Measurements from ENCODE around the gene SGCD. TPM values are rescaled to one million over a fixed set of nuclear protein-coding genes. Genes with fewer than 3 reads are reported as not detected.

SGCD gene
- total RNA-seq (10 to 100 TPM; 10.4 to 15.5 TPM), polyA plus RNA-seq (ENCODE audit: insufficient read length in 6 of 6) (10 to 100 TPM; 10.8 to 15.8 (median 12.5) TPM)
- long read RNA-seq, donor 1, transcript SGCD-201 (9 exons, 1,606 nt): major isoform, 5 of 5 reads
- long read RNA-seq, donor 1, partial matches to known transcripts: 0 of 5 reads
- long read RNA-seq, donor 1, other reads (novel, unspliced or antisense): 0 of 5 reads
- long read RNA-seq, donor 2, partial matches to known transcripts: 0 of 4 reads
- long read RNA-seq, donor 2, other reads (novel, unspliced or antisense): 0 of 4 reads
- long read RNA-seq, donor 3, partial matches to known transcripts: 0 of 2 reads
- long read RNA-seq, donor 3, other reads (novel, unspliced or antisense): 0 of 2 reads
- long read RNA-seq, donor 4, partial matches to known transcripts: 2 of 4 reads
- long read RNA-seq, donor 4, other reads (novel, unspliced or antisense): 2 of 4 reads
- long read RNA-seq, donor 5, partial matches to known transcripts: 0 of 1 reads
- long read RNA-seq, donor 5, other reads (novel, unspliced or antisense): 0 of 1 reads
- long read RNA-seq, donor 6, full-length matches to known transcripts: 3 of 3 reads
- long read RNA-seq, donor 6, partial matches to known transcripts: 0 of 3 reads
- long read RNA-seq, donor 6, other reads (novel, unspliced or antisense): 0 of 3 reads
- long read RNA-seq, donor 7, full-length matches to known transcripts: 2 of 2 reads
- long read RNA-seq, donor 7, partial matches to known transcripts: 0 of 2 reads
- long read RNA-seq, donor 7, other reads (novel, unspliced or antisense): 0 of 2 reads
- long read RNA-seq, donor 8, partial matches to known transcripts: 0 of 1 reads
- long read RNA-seq, donor 8, other reads (novel, unspliced or antisense): 0 of 1 reads
- long read RNA-seq, donor 9: 0 reads
- long read RNA-seq, donor 10, partial matches to known transcripts: 2 of 3 reads
- long read RNA-seq, donor 10, other reads (novel, unspliced or antisense): 1 of 3 reads
- long read RNA-seq, donor 11, partial matches to known transcripts: 0 of 2 reads
- long read RNA-seq, donor 11, other reads (novel, unspliced or antisense): 0 of 2 reads
- long read RNA-seq, donor 12, full-length matches to known transcripts: 2 of 2 reads
- long read RNA-seq, donor 12, partial matches to known transcripts: 0 of 2 reads
- long read RNA-seq, donor 12, other reads (novel, unspliced or antisense): 0 of 2 reads

GRCh38 chr5:156326718-156327259 is at the start of gene SGCD:
TSS of gene SGCD (plus strand) at chr5:156327164.
- intact Hi-C loops (cut with DNase I): no loop called here

GRCh38 chr5:156277290-156277689 is 49.7 kb upstream of the SGCD start:
- DNase-seq (no peak), ATAC-seq (no peak)
- Histone ChIP-seq H3K9me3 (no peaks in the 10 kb centered on the region), H3K36me3 (no peaks in the 10 kb centered on the region), H3K27me3 (no peaks in the 10 kb centered on the region), H3K4me3 (no peak overlapping the region), H3K4me1 (no peaks in the 10 kb centered on the region), H3K27ac (no peak overlapping the region)
- no peak for TF ChIP-seq CTCF (IDR thresholded peaks at IDR 0.05)
- intact Hi-C loops (cut with DNase I): no loop called here

More at GRCh38 chr5:156326718-156327259, at the start of gene SGCD:
- Histone ChIP-seq H3K27ac (peak within 1 kb of the TSS; percentile 9 to 71), H3K4me3 (peak within 1 kb of the TSS; percentile 3 to 23), H3K27me3 (no peaks in the 10 kb centered on the region), H3K36me3 (no peaks in the 10 kb centered on the region), H3K4me1 (no peaks in the 10 kb centered on the region), H3K9me3 (no peaks in the 10 kb centered on the region)
- DNase-seq (peak; percentile 61 to 73 (median 70)), ATAC-seq (peak; percentile 92)
- no peak for TF ChIP-seq CTCF (IDR thresholded peaks at IDR 0.05)

GRCh38 chr5:156295431-156295830 is 31.5 kb upstream of the SGCD start:
- DNase-seq (no peak), ATAC-seq (no peak)
- TF ChIP-seq CTCF (IDR thresholded peaks at IDR 0.05): no peak
- Histone ChIP-seq H3K27ac (no peak overlapping the region), H3K4me1 (no peaks in the 10 kb centered on the region), H3K4me3 (no peak overlapping the region), H3K36me3 (no peaks in the 10 kb centered on the region), H3K27me3 (no peaks in the 10 kb centered on the region), H3K9me3 (peaks cover 0 to 3% of the 10 kb centered on the region in 2 donors)
- intact Hi-C loops (cut with DNase I): no loop called here

- intact Hi-C loops (cut with DNase I): no loop called here
- H3K27ac ChIP-seq: no peak overlapping the region
- H3K4me3 ChIP-seq: no peak overlapping the region
- H3K27me3 ChIP-seq: no peaks in the 10 kb centered on the region
- TF ChIP-seq CTCF (IDR thresholded peaks at IDR 0.05): no peak
- peaks cover 0 to 23% of the 10 kb centered on the region in 2 donors for H3K9me3 ChIP-seq
- H3K36me3 ChIP-seq: no peaks in the 10 kb centered on the region
- no peaks in the 10 kb centered on the region for H3K4me1 ChIP-seq
- ATAC-seq: no peak
- DNase-seq: no peak
Observed at GRCh38 chr5:156310115-156310514, 16.8 kb upstream of the SGCD start.
